ENCODE data around the gene TSHZ1. TPM values are rescaled to one million over a fixed set of nuclear protein-coding genes. Genes with fewer than 3 reads are reported as not detected.

The TSHZ1 gene, protein sequence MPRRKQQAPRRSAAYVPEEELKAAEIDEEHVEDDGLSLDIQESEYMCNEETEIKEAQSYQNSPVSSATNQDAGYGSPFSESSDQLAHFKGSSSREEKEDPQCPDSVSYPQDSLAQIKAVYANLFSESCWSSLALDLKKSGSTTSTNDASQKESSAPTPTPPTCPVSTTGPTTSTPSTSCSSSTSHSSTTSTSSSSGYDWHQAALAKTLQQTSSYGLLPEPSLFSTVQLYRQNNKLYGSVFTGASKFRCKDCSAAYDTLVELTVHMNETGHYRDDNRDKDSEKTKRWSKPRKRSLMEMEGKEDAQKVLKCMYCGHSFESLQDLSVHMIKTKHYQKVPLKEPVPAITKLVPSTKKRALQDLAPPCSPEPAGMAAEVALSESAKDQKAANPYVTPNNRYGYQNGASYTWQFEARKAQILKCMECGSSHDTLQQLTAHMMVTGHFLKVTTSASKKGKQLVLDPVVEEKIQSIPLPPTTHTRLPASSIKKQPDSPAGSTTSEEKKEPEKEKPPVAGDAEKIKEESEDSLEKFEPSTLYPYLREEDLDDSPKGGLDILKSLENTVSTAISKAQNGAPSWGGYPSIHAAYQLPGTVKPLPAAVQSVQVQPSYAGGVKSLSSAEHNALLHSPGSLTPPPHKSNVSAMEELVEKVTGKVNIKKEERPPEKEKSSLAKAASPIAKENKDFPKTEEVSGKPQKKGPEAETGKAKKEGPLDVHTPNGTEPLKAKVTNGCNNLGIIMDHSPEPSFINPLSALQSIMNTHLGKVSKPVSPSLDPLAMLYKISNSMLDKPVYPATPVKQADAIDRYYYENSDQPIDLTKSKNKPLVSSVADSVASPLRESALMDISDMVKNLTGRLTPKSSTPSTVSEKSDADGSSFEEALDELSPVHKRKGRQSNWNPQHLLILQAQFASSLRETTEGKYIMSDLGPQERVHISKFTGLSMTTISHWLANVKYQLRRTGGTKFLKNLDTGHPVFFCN (N-terminal part only)
- 13.1 TPM for total RNA-seq

DNA sequence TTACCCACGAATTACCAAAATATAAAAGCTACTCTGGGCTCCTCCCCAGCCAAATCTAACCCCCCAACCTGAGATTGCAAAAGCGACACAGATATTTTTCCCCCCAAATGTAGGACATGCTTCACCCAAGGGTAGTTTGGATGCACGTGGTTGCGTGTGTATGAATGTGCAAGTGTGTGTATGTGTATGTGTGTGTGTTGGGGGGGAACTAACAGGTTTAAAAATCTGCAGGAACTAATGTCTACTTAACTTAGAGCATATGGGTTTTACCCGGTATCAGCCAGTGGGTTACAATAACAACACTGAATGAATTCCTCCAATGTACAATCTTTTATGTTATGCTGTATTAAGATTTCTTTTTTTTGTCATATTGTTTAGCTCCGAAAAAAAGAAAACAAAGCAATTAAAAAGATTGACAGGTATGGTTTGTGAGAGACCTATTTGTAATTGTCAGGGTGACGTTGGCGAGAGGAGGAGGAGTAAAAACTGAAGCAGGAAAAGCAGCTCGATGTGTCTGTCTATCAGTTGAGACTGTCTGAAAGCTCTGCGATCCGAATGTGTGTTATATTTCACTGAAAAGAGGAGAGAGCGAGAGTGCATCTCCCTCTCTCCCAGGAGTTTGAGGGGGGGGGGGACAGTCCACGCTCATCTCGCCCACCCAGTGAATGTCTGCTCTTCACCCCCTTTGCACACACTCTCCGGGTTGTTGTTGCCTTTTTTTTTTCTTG, at the start of gene TSHZ1:
Gene TSHZ1, plus strand, starts transcription at position 524 of the 728 bp plus-strand sequence. CDS start 1,080 bp downstream, outside the sequence.
- peaks cover 6% of the 10 kb centered on the region for H3K27me3 ChIP-seq (ENCODE audit: insufficient read depth, low read length)
- H3K9me3 ChIP-seq (ENCODE audit: low read depth, low read length) = no peaks in the 10 kb centered on the region
- H3K4me3 ChIP-seq (ENCODE audit: low read length) = peak within 1 kb of the TSS; percentile 91
- peaks cover 45% of the 10 kb centered on the region for H3K4me1 ChIP-seq (ENCODE audit: insufficient read depth, low read length)

- H3K4me1 ChIP-seq (ENCODE audit: insufficient read depth, low read length) = peaks cover 5% of the 10 kb centered on the region
- no peaks in the 10 kb centered on the region for H3K9me3 ChIP-seq (ENCODE audit: low read depth, low read length)
- H3K27me3 ChIP-seq (ENCODE audit: insufficient read depth, low read length) = no peaks in the 10 kb centered on the region
- peak overlapping the region; percentile 49 for H3K4me3 ChIP-seq (ENCODE audit: low read length)
Measured at GRCh38 chr18:75161256-75162028, 49.2 kb upstream of the TSHZ1 start.

GRCh38 chr18:75162467-75162866, 48.1 kb upstream of the TSHZ1 start:
- Histone ChIP-seq H3K9me3 (ENCODE audit: low read depth, low read length) (no peaks in the 10 kb centered on the region), H3K27me3 (ENCODE audit: insufficient read depth, low read length) (no peaks in the 10 kb centered on the region), H3K4me1 (ENCODE audit: insufficient read depth, low read length) (peaks cover 5% of the 10 kb centered on the region), H3K4me3 (ENCODE audit: low read length) (no peak overlapping the region)

DNA sequence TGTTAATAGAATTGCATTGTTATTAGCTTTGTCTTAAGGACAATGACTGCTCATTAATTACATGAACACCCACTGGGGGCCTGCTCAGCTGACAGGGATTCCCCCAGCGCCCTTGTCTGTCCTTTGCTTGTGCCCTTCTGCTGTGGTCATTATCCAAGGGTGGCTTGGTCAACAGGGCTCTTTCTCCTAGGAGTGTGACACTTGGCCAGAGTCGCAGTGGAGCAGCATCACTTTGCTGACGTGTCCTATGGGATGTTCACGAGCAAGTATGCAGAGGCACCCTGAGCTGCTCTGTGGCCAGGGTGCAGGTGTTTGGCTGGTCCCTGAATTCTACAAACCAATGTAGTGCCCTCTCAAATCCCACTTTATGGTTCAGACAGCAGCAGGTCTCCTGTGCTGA, 47.6 kb upstream of the TSHZ1 start:
- Histone ChIP-seq H3K4me3 (ENCODE audit: low read length) (no peak overlapping the region), H3K9me3 (ENCODE audit: low read depth, low read length) (no peaks in the 10 kb centered on the region), H3K4me1 (ENCODE audit: insufficient read depth, low read length) (peaks cover 5% of the 10 kb centered on the region), H3K27me3 (ENCODE audit: insufficient read depth, low read length) (no peaks in the 10 kb centered on the region)

GRCh38 chr18:75163736-75164135, 46.9 kb upstream of the TSHZ1 start:
- Histone ChIP-seq H3K27me3 (ENCODE audit: insufficient read depth, low read length) (no peaks in the 10 kb centered on the region), H3K9me3 (ENCODE audit: low read depth, low read length) (no peaks in the 10 kb centered on the region), H3K4me3 (ENCODE audit: low read length) (no peak overlapping the region), H3K4me1 (ENCODE audit: insufficient read depth, low read length) (peaks cover 5% of the 10 kb centered on the region)

- Histone ChIP-seq H3K9me3 (ENCODE audit: low read depth, low read length) (no peaks in the 10 kb centered on the region), H3K4me3 (ENCODE audit: low read length) (no peak overlapping the region), H3K27me3 (ENCODE audit: insufficient read depth, low read length) (no peaks in the 10 kb centered on the region), H3K4me1 (ENCODE audit: insufficient read depth, low read length) (peaks cover 5% of the 10 kb centered on the region)
Measured at GRCh38 chr18:75164479-75164878, 46.1 kb upstream of the TSHZ1 start.

- peaks cover 5% of the 10 kb centered on the region for H3K4me1 ChIP-seq (ENCODE audit: insufficient read depth, low read length)
- H3K9me3 ChIP-seq (ENCODE audit: low read depth, low read length) = no peaks in the 10 kb centered on the region
- H3K4me3 ChIP-seq (ENCODE audit: low read length) = no peak overlapping the region
Measured at GRCh38 chr18:75165926-75166325, 44.7 kb upstream of the TSHZ1 start.

GRCh38 chr18:75167137-75167536, 43.5 kb upstream of the TSHZ1 start:
- Histone ChIP-seq H3K4me1 (ENCODE audit: insufficient read depth, low read length) (no peaks in the 10 kb centered on the region), H3K27me3 (ENCODE audit: insufficient read depth, low read length) (no peaks in the 10 kb centered on the region), H3K9me3 (ENCODE audit: low read depth, low read length) (no peaks in the 10 kb centered on the region), H3K4me3 (ENCODE audit: low read length) (no peak overlapping the region)

More at GRCh38 chr18:75165926-75166325, 44.7 kb upstream of the TSHZ1 start:
- no peaks in the 10 kb centered on the region for H3K27me3 ChIP-seq (ENCODE audit: insufficient read depth, low read length)

DNA sequence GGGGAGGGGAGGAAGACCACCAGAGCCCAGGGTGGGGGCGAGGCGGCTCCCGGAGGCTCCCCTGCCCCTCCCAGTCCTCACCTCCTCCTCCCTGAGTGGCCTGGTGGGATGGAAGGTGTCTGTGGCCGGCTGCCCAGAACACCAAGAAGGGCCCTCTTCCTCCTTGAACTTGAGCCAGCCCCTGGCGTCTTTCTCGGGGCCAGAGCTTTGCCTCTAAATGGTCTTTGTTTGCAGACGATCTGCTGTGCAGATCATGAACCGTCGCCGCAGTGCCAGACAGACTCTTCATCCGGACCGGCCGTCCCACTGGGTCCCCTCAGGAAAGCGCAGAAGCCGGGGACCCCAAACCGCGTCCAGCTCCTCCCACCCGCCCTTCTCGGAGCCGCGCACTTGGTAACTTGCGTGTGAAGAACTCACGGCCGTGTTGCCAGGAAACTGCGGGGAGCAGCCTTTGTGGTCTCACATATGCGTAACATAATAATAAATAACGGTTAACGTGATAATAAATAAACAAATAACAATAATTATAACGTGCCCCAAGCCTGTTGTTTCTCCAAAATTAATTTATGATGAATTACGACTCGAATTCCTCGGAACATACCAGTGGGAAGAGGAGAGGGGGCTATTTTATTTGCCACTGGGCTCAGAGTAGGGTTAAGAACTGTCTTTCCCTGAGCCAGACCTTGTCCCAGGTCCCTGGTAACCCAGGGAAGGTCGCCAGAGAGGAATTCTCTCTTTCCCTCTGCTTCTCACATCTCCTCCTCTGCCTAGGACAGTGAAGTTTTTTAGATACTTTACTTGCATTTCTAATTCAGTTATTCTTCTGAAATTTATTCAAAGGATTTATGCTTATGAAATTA, 42.6 kb upstream of the TSHZ1 start:
- no peaks in the 10 kb centered on the region for H3K9me3 ChIP-seq (ENCODE audit: low read depth, low read length)
- H3K4me1 ChIP-seq (ENCODE audit: insufficient read depth, low read length) = no peaks in the 10 kb centered on the region
- H3K4me3 ChIP-seq (ENCODE audit: low read length) = no peak overlapping the region
- H3K27me3 ChIP-seq (ENCODE audit: insufficient read depth, low read length) = no peaks in the 10 kb centered on the region

DNA sequence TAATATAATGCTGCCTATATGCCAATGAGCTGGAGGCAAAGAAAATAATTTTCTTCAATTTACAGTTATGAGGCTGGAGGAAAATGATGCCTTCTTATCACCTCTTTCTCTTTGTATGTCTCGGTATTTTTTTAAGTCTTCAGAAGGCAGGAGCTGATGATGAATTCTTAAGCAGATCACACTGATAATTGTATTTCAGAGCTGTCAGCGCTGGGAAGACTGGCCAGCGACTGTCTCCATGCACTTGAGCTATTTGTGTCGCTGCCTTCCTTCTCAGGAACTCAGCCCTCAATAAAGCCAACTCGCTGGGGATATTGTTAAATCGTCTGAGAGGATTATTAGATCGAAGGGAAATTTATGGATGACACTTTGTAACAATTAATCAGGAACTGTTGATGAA, 42.0 kb upstream of the TSHZ1 start:
- no peaks in the 10 kb centered on the region for H3K27me3 ChIP-seq (ENCODE audit: insufficient read depth, low read length)
- no peak overlapping the region for H3K4me3 ChIP-seq (ENCODE audit: low read length)
- H3K4me1 ChIP-seq (ENCODE audit: insufficient read depth, low read length) = no peaks in the 10 kb centered on the region
- no peaks in the 10 kb centered on the region for H3K9me3 ChIP-seq (ENCODE audit: low read depth, low read length)

GRCh38 chr18:75169411-75169810, 41.2 kb upstream of the TSHZ1 start:
- Histone ChIP-seq H3K9me3 (ENCODE audit: low read depth, low read length) (no peaks in the 10 kb centered on the region), H3K4me3 (ENCODE audit: low read length) (no peak overlapping the region), H3K27me3 (ENCODE audit: insufficient read depth, low read length) (no peaks in the 10 kb centered on the region), H3K4me1 (ENCODE audit: insufficient read depth, low read length) (no peaks in the 10 kb centered on the region)

- no peak overlapping the region for H3K4me3 ChIP-seq (ENCODE audit: low read length)
Measured at GRCh38 chr18:75170022-75170789, 40.4 kb upstream of the TSHZ1 start.

GRCh38 chr18:75170916-75171315, 39.7 kb upstream of the TSHZ1 start:
- no peak overlapping the region for H3K4me3 ChIP-seq (ENCODE audit: low read length)
- no peaks in the 10 kb centered on the region for H3K27me3 ChIP-seq (ENCODE audit: insufficient read depth, low read length)
- no peaks in the 10 kb centered on the region for H3K9me3 ChIP-seq (ENCODE audit: low read depth, low read length)
- H3K4me1 ChIP-seq (ENCODE audit: insufficient read depth, low read length) = no peaks in the 10 kb centered on the region

More at GRCh38 chr18:75170022-75170789, 40.4 kb upstream of the TSHZ1 start:
- Histone ChIP-seq H3K27me3 (ENCODE audit: insufficient read depth, low read length) (no peaks in the 10 kb centered on the region), H3K4me1 (ENCODE audit: insufficient read depth, low read length) (no peaks in the 10 kb centered on the region), H3K9me3 (ENCODE audit: low read depth, low read length) (no peaks in the 10 kb centered on the region)
